ENCODE measurements around the gene RPA3. TPM values are rescaled to one million over a fixed set of nuclear protein-coding genes. Genes with fewer than 3 reads are reported as not detected.
A peak's percentile ranks its signal among the peaks of the same experiment; 100 is the strongest.

The RPA3 gene
- total and polyA plus RNA-seq, 4 donors = 22.6 to 40.9 (median 25.8) TPM

DNA sequence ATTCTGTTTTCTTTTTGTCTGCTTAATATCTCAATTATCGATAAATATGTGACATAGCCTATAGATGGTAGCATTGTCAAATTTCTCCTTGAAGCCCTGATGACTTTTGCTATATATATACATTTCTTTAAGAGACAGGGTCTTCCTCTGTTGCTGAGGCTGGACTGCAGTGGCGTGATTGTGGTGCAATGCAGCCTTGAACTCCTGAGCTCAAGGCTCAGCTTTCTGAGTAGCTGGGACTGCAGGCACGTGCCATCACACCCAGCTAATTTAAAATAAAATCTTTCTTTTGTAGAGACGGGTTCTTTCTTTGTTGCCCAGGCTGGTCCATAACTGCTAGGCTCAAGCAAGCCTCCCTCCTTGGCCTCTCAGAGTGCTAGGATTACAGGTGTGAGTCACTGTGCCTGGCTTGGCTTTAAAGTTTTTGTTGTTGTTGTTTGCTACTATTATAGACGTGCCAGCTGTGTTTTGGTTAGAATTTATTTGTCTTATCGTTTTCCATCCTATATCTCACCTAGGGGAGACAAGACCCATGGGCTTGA lies 70.8 kb downstream of the RPA3 start:
- DNase-seq = no peak
- TF ChIP-seq, protein P1, sequence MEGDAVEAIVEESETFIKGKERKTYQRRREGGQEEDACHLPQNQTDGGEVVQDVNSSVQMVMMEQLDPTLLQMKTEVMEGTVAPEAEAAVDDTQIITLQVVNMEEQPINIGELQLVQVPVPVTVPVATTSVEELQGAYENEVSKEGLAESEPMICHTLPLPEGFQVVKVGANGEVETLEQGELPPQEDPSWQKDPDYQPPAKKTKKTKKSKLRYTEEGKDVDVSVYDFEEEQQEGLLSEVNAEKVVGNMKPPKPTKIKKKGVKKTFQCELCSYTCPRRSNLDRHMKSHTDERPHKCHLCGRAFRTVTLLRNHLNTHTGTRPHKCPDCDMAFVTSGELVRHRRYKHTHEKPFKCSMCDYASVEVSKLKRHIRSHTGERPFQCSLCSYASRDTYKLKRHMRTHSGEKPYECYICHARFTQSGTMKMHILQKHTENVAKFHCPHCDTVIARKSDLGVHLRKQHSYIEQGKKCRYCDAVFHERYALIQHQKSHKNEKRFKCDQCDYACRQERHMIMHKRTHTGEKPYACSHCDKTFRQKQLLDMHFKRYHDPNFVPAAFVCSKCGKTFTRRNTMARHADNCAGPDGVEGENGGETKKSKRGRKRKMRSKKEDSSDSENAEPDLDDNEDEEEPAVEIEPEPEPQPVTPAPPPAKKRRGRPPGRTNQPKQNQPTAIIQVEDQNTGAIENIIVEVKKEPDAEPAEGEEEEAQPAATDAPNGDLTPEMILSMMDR (IDR thresholded peaks at IDR 0.05; ENCODE audit: control extremely low read depth, extremely low read depth) = no peak
- peaks cover 0 to 3% (median 0%) of the 10 kb centered on the region in 5 donors for H3K4me1 ChIP-seq (ENCODE audit: control insufficient read depth in 5 of 5, insufficient read depth in 5 of 5, low read length in 5 of 5)
- H3K27ac ChIP-seq (ENCODE audit: low read depth in 1 of 2, low read length in 1 of 2) = no peak overlapping the region
- no peaks in the 10 kb centered on the region for H3K36me3 ChIP-seq (ENCODE audit: control insufficient read depth in 4 of 4, insufficient read depth in 4 of 4, low read length in 4 of 4)
- no peaks in the 10 kb centered on the region for H3K27me3 ChIP-seq (ENCODE audit: control insufficient read depth in 3 of 3, insufficient read depth in 3 of 3, low read length in 2 of 3)
- no peak for ATAC-seq (ENCODE audit: insufficient read depth, low FRiP score)
- no peak overlapping the region for H3K9ac ChIP-seq (ENCODE audit: insufficient read depth in 1 of 2, low read length in 2 of 2)
- no peaks in the 10 kb centered on the region for H3K9me3 ChIP-seq (ENCODE audit: control insufficient read depth in 4 of 4, insufficient read depth in 3 of 4, low read length in 3 of 4)
- 76 to 84% methylated on average over 6 of the region's 6 CpGs for WGBS, 2 donors
- no peak overlapping the region for H3K4me3 ChIP-seq

DNA sequence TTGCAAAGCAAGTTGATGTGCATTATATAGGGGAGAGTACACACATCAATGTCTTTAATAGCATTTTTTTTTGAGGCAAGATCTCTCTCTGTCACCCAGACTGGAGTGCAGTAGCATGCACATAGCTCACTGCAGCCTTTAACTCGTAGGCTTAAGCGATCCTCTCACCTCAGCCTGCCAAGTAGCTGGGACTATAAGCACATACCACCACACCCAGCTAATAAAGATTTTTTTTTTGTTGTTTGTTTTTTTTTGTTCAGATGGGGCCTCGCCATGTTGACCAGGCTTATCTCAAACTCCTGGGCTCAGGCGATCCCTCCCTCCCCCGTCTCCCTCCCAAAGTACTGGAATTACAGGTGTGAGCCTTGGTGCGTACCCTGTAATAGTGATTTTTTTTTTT lies 76.3 kb downstream of the RPA3 start:
- peak overlapping the region in 1 of 2 donors; percentile 86 for H3K9ac ChIP-seq (ENCODE audit: insufficient read depth in 1 of 2, low read length in 2 of 2)
- peaks cover 1 to 21% (median 7%) of the 10 kb centered on the region in 5 donors for H3K4me1 ChIP-seq (ENCODE audit: control insufficient read depth in 5 of 5, insufficient read depth in 5 of 5, low read length in 5 of 5)
- H3K9me3 ChIP-seq (ENCODE audit: control insufficient read depth in 4 of 4, insufficient read depth in 3 of 4, low read length in 3 of 4) = no peaks in the 10 kb centered on the region
- peaks cover 0 to 3% (median 0%) of the 10 kb centered on the region in 4 donors for H3K36me3 ChIP-seq (ENCODE audit: control insufficient read depth in 4 of 4, insufficient read depth in 4 of 4, low read length in 4 of 4)
- WGBS, 2 donors = 73 to 92% methylated on average over 6 of the region's 6 CpGs
- DNase-seq = peak in 1 of 3 donors; percentile 12
- H3K27ac ChIP-seq (ENCODE audit: low read depth in 1 of 2, low read length in 1 of 2) = no peak overlapping the region
- no peaks in the 10 kb centered on the region for H3K27me3 ChIP-seq (ENCODE audit: control insufficient read depth in 3 of 3, insufficient read depth in 3 of 3, low read length in 2 of 3)
- H3K4me3 ChIP-seq = no peak overlapping the region
- ATAC-seq (ENCODE audit: insufficient read depth, low FRiP score) = no peak
- TF ChIP-seq, protein P1 (IDR thresholded peaks at IDR 0.05; ENCODE audit: control extremely low read depth, extremely low read depth) = no peak

DNA sequence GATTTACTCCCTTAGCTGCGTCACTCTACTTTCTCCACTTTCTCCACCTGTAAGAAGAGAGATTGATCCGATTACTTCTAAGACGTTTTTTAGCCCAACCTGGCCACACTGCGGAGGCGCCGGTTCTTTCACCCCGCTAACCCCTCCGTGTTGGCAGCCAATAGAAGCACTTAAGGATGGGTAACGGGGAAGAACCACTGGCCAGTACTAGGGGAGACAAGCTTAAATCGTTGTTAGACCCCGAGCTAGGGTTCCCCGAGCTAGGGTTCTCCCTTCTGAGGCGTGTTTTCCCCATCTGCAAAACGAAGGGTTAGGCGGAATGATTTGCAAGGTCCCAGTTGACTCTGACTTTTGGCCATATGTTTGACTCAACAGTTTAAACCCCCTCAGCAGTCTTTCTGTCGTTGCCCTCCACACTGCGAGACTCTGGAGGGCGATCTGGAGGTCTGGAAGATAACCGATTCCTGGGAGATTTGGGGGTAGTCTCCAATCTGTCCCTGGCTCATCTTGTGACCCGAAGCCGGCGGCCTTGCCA lies 77.2 kb downstream of the RPA3 start:
- DNase-seq (peak in 1 of 3 donors; percentile 13), ATAC-seq (ENCODE audit: insufficient read depth, low FRiP score) (no peak)
- H3K36me3 ChIP-seq (ENCODE audit: control insufficient read depth in 4 of 4, insufficient read depth in 4 of 4, low read length in 4 of 4) = peaks cover 0 to 4% (median under 1%) of the 10 kb centered on the region in 4 donors
- H3K9me3 ChIP-seq (ENCODE audit: control insufficient read depth in 4 of 4, insufficient read depth in 3 of 4, low read length in 3 of 4) = no peaks in the 10 kb centered on the region
- H3K27ac ChIP-seq (ENCODE audit: low read depth in 1 of 2, low read length in 1 of 2) = peak overlapping the region; percentile 82 to 94
- H3K27me3 ChIP-seq (ENCODE audit: control insufficient read depth in 3 of 3, insufficient read depth in 3 of 3, low read length in 2 of 3) = no peaks in the 10 kb centered on the region
- TF ChIP-seq, protein P1 (IDR thresholded peaks at IDR 0.05; ENCODE audit: control extremely low read depth, extremely low read depth) = no peak
- peaks cover 1 to 21% (median 7%) of the 10 kb centered on the region in 5 donors for H3K4me1 ChIP-seq (ENCODE audit: control insufficient read depth in 5 of 5, insufficient read depth in 5 of 5, low read length in 5 of 5)
- 5 to 7% methylated on average over 22 of the region's 22 CpGs for WGBS, 2 donors
- peak overlapping the region; percentile 80 for H3K4me3 ChIP-seq
- H3K9ac ChIP-seq (ENCODE audit: insufficient read depth in 1 of 2, low read length in 2 of 2) = peak overlapping the region; percentile 57 to 86
